H1 (cell line): ENCODE measurements around the gene SIPA1L3. TPM values are rescaled to one million over a fixed set of nuclear protein-coding genes. Genes with fewer than 3 reads are reported as not detected.

Experiments
- ASH2L ChIP-seq: fragments of 200-600, 300-600 bp; sonication (generic); IDR thresholded peaks from one replicate; pipeline ENCODE4 v1.7.1; 2017; ENCODE audit warnings: low read length
- ATF2 ChIP-seq: IDR thresholded peaks from 2 replicates; pipeline ENCODE4 v1.6.1; 2012; ENCODE audit warnings: low read length, inconsistent platforms
- CEBPB ChIP-seq: IDR thresholded peaks from 2 replicates; pipeline ENCODE4 v1.6.1; 2012; ENCODE audit warnings: low read depth, low read length
- EGR1 ChIP-seq: IDR thresholded peaks from 2 replicates; pipeline ENCODE4 v1.6.1; 2011; ENCODE audit warnings: low read depth, low read length, borderline replicate concordance
- HDAC2 ChIP-seq, 2 experiments: fragments of 300-600 bp in 1 of 2; sonication (generic) in 1 of 2; IDR thresholded peaks; 2 replicates each; pipeline ENCODE4 v1.6.1; 2011 to 2012; ENCODE audit warnings: low read depth in 2 of 2, low read length in 2 of 2, mild to moderate bottlenecking in 2 of 2, moderate library complexity in 2 of 2, borderline replicate concordance in 1 of 2, inconsistent platforms in 1 of 2
- POLR2A ChIP-seq, 2 experiments: IDR thresholded peaks; 1 replicate in 1 of 2; 2 replicates in 1 of 2; pipeline ENCODE4 v1.6.1; 2011; ENCODE audit warnings: low read depth in 2 of 2, low read length in 2 of 2, mild to moderate bottlenecking in 2 of 2; ENCODE audit errors: control extremely low read depth in 1 of 2
- POLR2AphosphoS5 ChIP-seq: IDR thresholded peaks from 2 replicates; pipeline ENCODE4 v1.6.1; 2011; ENCODE audit warnings: low read depth, low read length
- RBBP5 ChIP-seq: IDR thresholded peaks from 2 replicates; pipeline ENCODE4 v1.7.1; 2012; ENCODE audit warnings: low read depth, mild to moderate bottlenecking, inconsistent platforms, low read length, moderate library complexity, borderline replicate concordance
- SIRT6 ChIP-seq: IDR thresholded peaks from one replicate; pipeline ENCODE4 v1.7.1; 2012; ENCODE audit warnings: low read length, inconsistent platforms
- polyA plus RNA-seq, 7 experiments: library from polyadenylated mRNA; depleted of rRNA in 3 of 7; stranded (reverse) in 5 of 7; unstranded in 2 of 7; fragments of >200 nt in 5 of 7; fragments of 200-250 nt in 2 of 7; gene quantifications; 1 replicate in 5 of 7; 2 replicates in 1 of 7; 4 replicates in 1 of 7; pipeline versions ENCODE4 v1.2.1 to v1.2.3, GENCODE V29; 2011 to 2013; ENCODE audit warnings: missing spikeins in 2 of 7, mixed read lengths in 2 of 7
- total RNA-seq: library from RNA; stranded (reverse); fragmentation: NEBNext Ultra II Directional; extraction: Animal tissue kit (Norgen Biotek cat#: 25700); gene quantifications from 2 replicates; pipeline ENCODE4 v1.2.1, GENCODE V29; 2021

SIPA1L3 gene
- total and polyA plus RNA-seq, 2 of the 8 experiments (the other 6 are each of a cell fraction or from before 2014, with no cell fraction given): 15.0 to 54.9 TPM

DNA sequence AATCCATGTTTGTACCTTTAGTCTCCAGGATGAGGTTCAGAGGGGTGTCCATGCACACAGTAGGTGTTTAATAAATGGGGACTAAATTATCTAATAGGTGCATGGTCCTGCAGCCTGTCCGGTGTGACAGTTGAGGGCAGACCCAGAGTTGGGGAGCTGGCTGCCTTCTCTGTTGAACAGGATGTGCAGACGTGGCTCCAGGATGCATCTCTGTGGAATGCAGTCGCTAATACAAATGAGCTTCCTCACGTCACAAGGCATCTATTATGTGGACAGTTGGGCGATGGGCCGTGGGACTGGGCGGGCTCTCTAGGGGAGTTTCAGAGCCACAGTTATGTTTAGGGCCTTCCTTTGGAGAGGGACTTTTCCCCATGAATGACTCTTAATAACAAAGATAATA is 71.0 kb downstream of the SIPA1L3 start (continued):
- TF ChIP-seq HDAC2 (IDR thresholded peaks at IDR 0.05; ENCODE audit: borderline replicate concordance in 1 of 2, low read depth in 2 of 2, low read length in 2 of 2) (no peak), SIRT6 (no peak), RBBP5 (no peak), CEBPB (no peak), ATF2 (no peak), ASH2L (no peak), POLR2AphosphoS5 (no peak), EGR1 (no peak), POLR2A (IDR thresholded peaks at IDR 0.05; ENCODE audit: control extremely low read depth in 1 of 2, low read depth in 2 of 2, low read length in 2 of 2) (no peak)
